OCI-LY7 (cell line): Measurements from ENCODE around the gene PPM1L. TPM values are rescaled to one million over a fixed set of nuclear protein-coding genes. Genes with fewer than 3 reads are reported as not detected.

Experiments
- BruUV-seq: library from RNA; stranded (reverse); fragments of 400-500 nt; replicated peaks from 2 replicates; lab custom pipeline; 2021; lab: Mats Ljungman, UMichigan
- CTCF ChIA-PET: fragments of 300-600 bp; sonication (Branson Sonifier 250); formaldehyde crosslinking; loops from one replicate; lab custom pipeline; 2022; ENCODE audit warnings: antibody characterized with exemption; ENCODE audit not compliant: unreplicated experiment; lab: Charles Lee
- POLR2A ChIA-PET: fragments of 300-600 bp; sonication (Branson Sonifier 250); formaldehyde crosslinking; loops from one replicate; lab custom pipeline; 2022; ENCODE audit warnings: antibody characterized with exemption; lab: Charles Lee
- DNase-seq: peaks from one replicate; pipeline ENCODE4 v3.0.0-alpha.2; 2015; ENCODE audit warnings: low spot score
- H2AFZ ChIP-seq: fragments of 200-600 bp; sonication (generic), shearing (Covaris generic); 2 replicates; pipeline ENCODE4 v1.6.1; 2014; ENCODE audit warnings: mild to moderate bottlenecking, antibody characterized with exemption, low read length, moderate library complexity
- H3K27ac ChIP-seq: fragments of 200-600 bp; sonication (generic); 2 replicates; pipeline ENCODE4 v1.5.1; 2014; ENCODE audit warnings: mixed run types, low read depth, mild to moderate bottlenecking, moderate library complexity, low read length, inconsistent platforms; ENCODE audit not compliant: poor library complexity, severe bottlenecking
- H3K36me3 ChIP-seq: fragments of 200-600 bp; sonication (generic); 2 replicates; pipeline ENCODE4 v1.6.1; 2014; ENCODE audit warnings: mild to moderate bottlenecking, antibody characterized with exemption, low read length, moderate library complexity, mixed read lengths; ENCODE audit not compliant: insufficient read depth
- H3K4me1 ChIP-seq: fragments of 200-600 bp; sonication (generic); 2 replicates; pipeline ENCODE4 v1.5.1; 2014; ENCODE audit warnings: mild to moderate bottlenecking, low read length; ENCODE audit not compliant: insufficient read depth, poor library complexity, severe bottlenecking
- H3K4me2 ChIP-seq: fragments of 200-600 bp; sonication (generic); 2 replicates; pipeline ENCODE4 v1.6.1; 2014; ENCODE audit warnings: mild to moderate bottlenecking, low read length
- H3K4me3 ChIP-seq: fragments of 200-600 bp; sonication (generic); 2 replicates; pipeline ENCODE4 v1.5.1; 2014; ENCODE audit warnings: mild to moderate bottlenecking, low read depth, low read length; ENCODE audit not compliant: poor library complexity, severe bottlenecking
- H3K79me2 ChIP-seq: fragments of 200-600 bp; sonication (generic); 2 replicates; pipeline ENCODE4 v1.6.1; 2016; ENCODE audit warnings: low read depth, mild to moderate bottlenecking, low read length, moderate library complexity, mixed read lengths; ENCODE audit not compliant: insufficient read depth
- H3K9me2 ChIP-seq: fragments of 200-600 bp; sonication (generic); 2 replicates; pipeline ENCODE4 v1.6.1; 2016; ENCODE audit warnings: mild to moderate bottlenecking, low read length, mixed read lengths; ENCODE audit not compliant: insufficient read depth
- H3K9me3 ChIP-seq: fragments of 200-600 bp; sonication (generic); 2 replicates; pipeline ENCODE4 v1.6.1; 2014; ENCODE audit warnings: mild to moderate bottlenecking, mixed run types, low read length, mixed read lengths
- H4K20me1 ChIP-seq: fragments of 200-600 bp; sonication (generic); 2 replicates; pipeline ENCODE4 v1.6.1; 2014; ENCODE audit warnings: mild to moderate bottlenecking, antibody characterized with exemption, low read length, moderate library complexity, mixed read lengths; ENCODE audit not compliant: insufficient read depth
- CTCF ChIP-seq: fragments of 200-600 bp; sonication (generic); conservative IDR thresholded peaks from 2 replicates; pipeline ENCODE4 v1.5.1; 2014; ENCODE audit warnings: mild to moderate bottlenecking, antibody characterized with exemption, low read length, moderate library complexity, mixed read lengths
- EZH2phosphoT487 ChIP-seq: fragments of 200-600 bp; sonication (generic); IDR thresholded peaks from 2 replicates; pipeline ENCODE4 v1.6.1; 2018; ENCODE audit warnings: low read depth, borderline replicate concordance, mild to moderate bottlenecking, mixed run types, antibody characterized with exemption, low read length, moderate library complexity, mixed read lengths
- intact Hi-C: fragments of 100-400 bp; cut with micrococcal nuclease; formaldehyde crosslinking; loops from one replicate; pipeline ENCODE4 v1.10.0; 2022; ENCODE audit not compliant: unreplicated experiment
- total RNA-seq, 2 experiments: library from RNA; depleted of rRNA in 1 of 2; stranded (reverse); fragments of >200 nt in 1 of 2; shearing (Covaris generic) in 1 of 2; gene quantifications; 2 replicates each; pipeline ENCODE4 v1.2.3, GENCODE V29; 2014 to 2022

The PPM1L gene
- total RNA-seq, 2 experiments from 2014 or later: 10.3 to 14.7 TPM

GRCh38 chr3:161108840-161109239 is 352.8 kb downstream of the PPM1L start:
- H3K4me2 ChIP-seq: no peak overlapping the region
- no peak overlapping the region for H3K27ac ChIP-seq
- POLR2A ChIA-PET: interaction anchor here (0.6 to 1.3 kb wide), 3 partner anchors 19 to 944 kb away, joined by 3 to 4 read pairs (median 3); no protein-coding TSS in a partner anchor
- H3K9me3 ChIP-seq: no peaks in the 10 kb centered on the region
- H3K4me1 ChIP-seq: no peaks in the 10 kb centered on the region
- intact Hi-C loops: no loop called here
- H4K20me1 ChIP-seq: no peaks in the 10 kb centered on the region
- BruUV-seq: no TSS peak
- H3K9me2 ChIP-seq: no peaks in the 10 kb centered on the region
- no peaks in the 10 kb centered on the region for H3K79me2 ChIP-seq
- CTCF ChIA-PET: no interaction called here
- no peak overlapping the region for H3K4me3 ChIP-seq
- H3K36me3 ChIP-seq: no peaks in the 10 kb centered on the region
- H2AFZ ChIP-seq: no peak overlapping the region
- TF ChIP-seq EZH2phosphoT487 (no peak), CTCF (no peak)
- DNase-seq: no peak

DNA sequence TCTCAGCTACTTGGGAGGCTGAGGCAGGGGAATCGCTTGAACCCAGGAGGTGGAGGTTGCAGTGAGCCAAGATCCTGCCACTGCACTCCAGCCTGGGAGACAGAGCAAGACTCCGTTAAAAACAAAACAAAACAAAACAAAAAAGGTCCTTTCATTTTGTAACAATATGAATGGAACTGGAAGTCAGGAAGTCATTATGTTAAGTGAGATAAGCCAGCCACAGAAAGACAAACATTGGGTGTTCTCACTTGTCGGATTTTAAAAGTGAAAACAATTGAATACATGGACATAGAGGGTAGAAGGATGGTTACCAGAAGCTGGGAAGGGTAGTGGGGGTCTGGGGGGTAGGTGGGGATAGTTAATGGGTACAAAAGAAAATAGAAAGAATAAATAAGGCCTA is 361.6 kb downstream of the PPM1L start:
- Histone ChIP-seq H3K79me2 (no peaks in the 10 kb centered on the region), H3K36me3 (no peaks in the 10 kb centered on the region), H3K27ac (no peak overlapping the region), H4K20me1 (no peaks in the 10 kb centered on the region), H2AFZ (no peak overlapping the region), H3K4me2 (no peak overlapping the region), H3K9me2 (no peaks in the 10 kb centered on the region), H3K9me3 (peaks cover 6% of the 10 kb centered on the region; the same call in 1 of the 2 replicates), H3K4me3 (no peak overlapping the region), H3K4me1 (no peaks in the 10 kb centered on the region)
- intact Hi-C loops: no loop called here
- ChIA-PET CTCF (no interaction called here), POLR2A (no interaction called here)
- no peak for DNase-seq
- no TSS peak for BruUV-seq
- TF ChIP-seq CTCF (no peak), EZH2phosphoT487 (no peak)

DNA sequence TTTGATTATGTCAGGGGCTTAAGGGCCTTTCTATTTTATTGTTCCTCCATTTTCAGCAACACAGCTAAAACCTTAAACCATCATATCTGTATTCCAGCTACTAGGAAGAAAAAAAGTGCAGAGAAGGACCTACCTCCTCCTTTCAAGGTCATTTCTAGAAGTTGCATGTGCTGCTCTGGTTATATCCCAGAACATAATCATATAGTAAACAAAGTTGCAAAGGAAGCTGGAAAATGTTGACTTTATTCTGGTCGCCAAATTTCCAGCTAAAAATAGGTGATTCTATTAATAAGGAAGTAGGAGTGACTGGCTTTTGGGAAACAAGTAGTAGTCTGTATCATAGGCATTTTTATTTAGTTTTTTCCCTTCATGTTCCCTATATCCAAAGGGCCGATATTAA is 370.5 kb downstream of the PPM1L start:
- Histone ChIP-seq H3K9me2 (no peaks in the 10 kb centered on the region), H3K79me2 (no peaks in the 10 kb centered on the region), H2AFZ (no peak overlapping the region), H3K27ac (no peak overlapping the region), H3K4me1 (no peaks in the 10 kb centered on the region), H3K4me2 (no peak overlapping the region), H3K9me3 (peaks cover 13% of the 10 kb centered on the region), H3K36me3 (no peaks in the 10 kb centered on the region), H4K20me1 (no peaks in the 10 kb centered on the region), H3K4me3 (no peak overlapping the region)
- ChIA-PET POLR2A (interaction anchor here (0.7 to 1.1 kb wide), 3 partner anchors 20 to 43 kb away, joined by 3 to 5 read pairs (median 3); no protein-coding TSS in a partner anchor), CTCF (no interaction called here)
- no TSS peak for BruUV-seq
- DNase-seq: no peak
- intact Hi-C loops: no loop called here
- TF ChIP-seq CTCF (no peak), EZH2phosphoT487 (no peak)

Other genes starting within 250 kb of the PPM1L start
- gene KPNA4, start 190.7 kb upstream of the PPM1L start, total RNA-seq (2014; rRNA removed; shearing (Covaris generic)): 12.4 and 15.7 TPM in 2 replicates
- gene KPNA4, start 190.7 kb upstream of the PPM1L start, total RNA-seq (2022): 46.3 and 53.2 TPM in 2 replicates
- not detected in 2 replicates for gene ARL14, start 79.1 kb upstream of the PPM1L start, total RNA-seq (2014; rRNA removed; shearing (Covaris generic))
- gene ARL14, start 79.1 kb upstream of the PPM1L start, total RNA-seq (2022): not detected in 2 replicates